HG03135 (cell line): ENCODE data around the gene PELI2.

ENCODE experiments used
- ATAC-seq: cut with Tn5 transposase; IDR thresholded peaks from one replicate; pipeline ENCODE4 v1.9.1; 2021; ENCODE audit warnings: mild to moderate bottlenecking, moderate library complexity; ENCODE audit not compliant: unreplicated experiment

Gene PELI2, protein sequence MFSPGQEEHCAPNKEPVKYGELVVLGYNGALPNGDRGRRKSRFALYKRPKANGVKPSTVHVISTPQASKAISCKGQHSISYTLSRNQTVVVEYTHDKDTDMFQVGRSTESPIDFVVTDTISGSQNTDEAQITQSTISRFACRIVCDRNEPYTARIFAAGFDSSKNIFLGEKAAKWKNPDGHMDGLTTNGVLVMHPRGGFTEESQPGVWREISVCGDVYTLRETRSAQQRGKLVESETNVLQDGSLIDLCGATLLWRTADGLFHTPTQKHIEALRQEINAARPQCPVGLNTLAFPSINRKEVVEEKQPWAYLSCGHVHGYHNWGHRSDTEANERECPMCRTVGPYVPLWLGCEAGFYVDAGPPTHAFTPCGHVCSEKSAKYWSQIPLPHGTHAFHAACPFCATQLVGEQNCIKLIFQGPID

DNA sequence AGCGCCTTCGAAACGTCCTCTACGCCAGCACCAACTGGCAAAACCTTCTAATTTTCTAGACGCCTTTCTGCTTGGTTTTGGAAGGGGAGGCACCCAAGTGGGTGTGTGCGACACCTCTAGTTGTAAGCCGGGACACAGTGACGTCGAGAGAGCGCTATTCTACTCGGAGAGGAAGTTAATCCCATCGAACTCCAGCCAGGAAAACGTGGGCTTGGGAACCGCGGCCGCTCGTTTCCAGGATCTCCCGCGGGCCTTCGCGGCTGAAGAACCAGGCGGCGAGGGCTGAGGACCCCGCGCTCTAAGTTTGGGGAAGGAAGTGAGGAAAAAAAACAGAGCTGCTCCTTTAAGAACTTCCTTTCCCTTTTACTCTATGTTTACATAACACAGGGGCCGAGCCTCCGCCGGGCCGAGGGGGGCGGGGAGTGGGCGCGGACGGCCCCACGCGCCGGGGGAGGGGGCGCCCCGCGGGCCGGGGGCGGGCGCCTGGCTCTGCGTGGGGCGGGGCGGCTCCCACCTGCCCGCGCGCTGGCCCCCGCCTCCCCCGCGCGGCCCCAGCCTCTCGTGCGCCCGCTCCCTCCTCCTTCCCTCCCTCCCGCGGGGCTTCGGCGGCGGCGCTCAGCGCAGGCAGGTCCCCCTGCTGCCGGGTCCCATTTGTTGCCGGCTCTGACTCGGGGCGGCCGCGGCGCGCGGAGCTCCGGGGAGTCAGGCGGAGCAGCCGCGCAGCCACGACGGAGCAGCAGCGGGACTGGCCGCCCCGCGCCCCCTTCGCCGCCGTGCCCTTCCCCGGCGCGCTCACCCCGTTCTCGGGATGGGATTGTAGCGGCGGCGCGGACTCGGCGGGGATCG is at the start of gene PELI2:
Gene PELI2, plus strand, starts transcription at position 647 of the 846 bp plus-strand sequence. CDS start 250 bp downstream, outside the sequence.
- peak; percentile 82 for ATAC-seq

DNA sequence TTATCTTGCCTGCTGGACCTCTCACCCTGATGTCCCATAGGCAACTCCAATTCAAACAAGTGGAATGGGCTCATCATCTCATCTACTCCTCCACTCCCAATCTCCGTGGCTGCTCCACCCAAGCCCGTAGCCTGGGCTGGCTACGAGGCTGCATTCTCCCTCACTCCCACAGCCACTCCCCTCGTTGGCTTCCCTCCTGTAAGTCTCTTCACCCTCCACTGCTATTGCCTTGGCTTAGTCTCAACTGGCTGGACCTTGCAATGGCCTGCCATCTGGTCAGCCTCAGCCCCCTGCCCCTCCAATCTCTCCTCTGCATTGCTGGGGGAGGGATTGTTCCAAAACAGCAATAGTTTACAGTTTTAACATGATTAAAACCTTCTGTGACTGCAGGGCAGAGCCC is 44.4 kb upstream of the PELI2 start:
- no peak for ATAC-seq

DNA sequence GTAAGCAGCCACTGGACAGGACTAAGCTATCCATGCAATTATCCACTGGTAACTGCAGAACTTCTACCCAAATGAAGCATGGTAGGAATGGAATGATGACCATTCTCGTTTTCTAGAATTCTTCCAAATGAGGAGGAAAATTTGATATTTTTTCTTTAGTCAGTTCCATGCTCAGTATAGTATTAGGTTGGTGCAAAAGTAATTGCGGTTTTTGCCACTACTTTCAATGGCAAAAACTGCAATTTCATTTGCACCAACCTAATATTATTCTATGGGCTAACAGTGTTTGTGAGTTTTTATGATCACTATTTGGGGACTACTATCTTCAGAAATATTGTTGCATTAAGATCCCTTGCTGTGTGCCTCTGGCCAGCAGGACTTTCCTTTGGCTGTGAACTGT is 42.9 kb upstream of the PELI2 start:
- ATAC-seq = no peak

DNA sequence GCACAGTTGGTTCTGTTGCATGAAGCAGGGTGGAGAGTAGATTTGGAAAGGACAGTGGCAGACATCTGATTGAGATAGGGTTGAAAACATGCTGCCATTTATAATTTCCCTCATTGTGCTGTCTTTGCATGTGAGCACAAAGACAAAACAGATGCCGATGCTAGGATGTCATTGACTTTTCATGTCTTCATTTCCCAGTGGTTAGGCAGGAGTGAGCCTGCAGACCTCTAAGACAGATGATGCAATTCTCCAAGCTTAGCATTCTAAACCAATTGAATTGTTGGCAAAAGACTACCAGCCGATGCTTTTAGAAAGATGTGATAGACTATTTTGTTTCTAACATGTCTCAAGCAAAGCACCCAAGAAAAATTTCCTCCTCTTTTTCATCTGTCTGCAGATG is 37.1 kb upstream of the PELI2 start:
- no peak for ATAC-seq

DNA sequence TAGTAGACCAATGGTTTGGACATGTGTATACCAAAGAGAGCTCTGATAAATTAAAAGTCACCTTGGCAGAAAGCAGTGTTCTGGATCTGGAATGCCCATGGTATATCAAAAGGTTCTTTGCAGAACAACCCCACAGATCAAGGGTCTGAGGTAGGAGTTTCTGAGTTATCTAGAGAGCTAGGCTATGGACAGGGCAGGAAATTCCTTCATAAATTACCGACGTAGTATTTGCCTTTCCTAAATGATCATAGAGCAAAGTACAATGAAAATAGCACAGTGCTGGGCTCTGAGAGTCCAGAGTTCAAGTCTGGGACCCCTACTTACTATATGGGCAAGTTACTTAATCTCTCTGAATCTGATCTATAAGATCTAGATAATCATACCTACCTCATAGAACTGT is 35.3 kb upstream of the PELI2 start:
- ATAC-seq = no peak

- ATAC-seq = no peak
Measured at GRCh38 chr14:56085471-56085870, 32.7 kb upstream of the PELI2 start.

DNA sequence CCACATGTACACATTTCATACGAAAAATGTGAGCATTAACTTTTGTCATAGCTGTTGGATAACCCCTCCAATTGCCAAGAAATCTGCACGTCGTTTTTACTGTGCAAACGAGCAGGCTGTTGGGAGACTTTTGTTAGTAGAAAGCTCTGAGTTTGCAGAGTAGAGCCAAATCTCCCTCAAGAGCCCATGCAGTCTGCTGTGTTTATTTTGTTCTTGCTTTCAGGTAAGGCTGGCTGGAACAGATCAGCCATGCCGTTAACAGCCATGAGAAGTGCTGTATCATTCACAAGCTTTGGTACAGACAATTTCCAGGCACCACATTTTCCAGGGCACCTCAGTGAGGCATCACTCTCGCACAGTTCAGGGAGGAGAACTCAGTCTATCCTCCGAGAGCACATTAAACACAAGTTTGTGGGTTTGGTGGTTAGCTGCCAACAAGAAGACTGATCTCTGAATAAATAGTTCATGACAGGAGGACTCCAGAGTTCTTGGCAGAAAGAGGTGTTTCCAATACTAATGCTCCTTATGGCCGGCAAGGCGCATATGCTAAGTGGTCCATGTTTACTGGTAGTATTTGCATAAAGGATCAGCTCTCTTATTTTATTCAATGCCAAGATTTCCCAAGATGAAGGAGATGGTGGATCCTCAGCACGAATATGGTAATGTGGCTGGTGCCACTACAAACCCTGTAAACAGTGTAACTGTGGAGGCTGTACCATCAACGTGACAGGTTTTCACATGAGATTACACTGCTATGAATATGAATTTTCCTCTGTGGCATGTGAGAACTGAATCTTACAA is 30.3 kb upstream of the PELI2 start:
- no peak for ATAC-seq

DNA sequence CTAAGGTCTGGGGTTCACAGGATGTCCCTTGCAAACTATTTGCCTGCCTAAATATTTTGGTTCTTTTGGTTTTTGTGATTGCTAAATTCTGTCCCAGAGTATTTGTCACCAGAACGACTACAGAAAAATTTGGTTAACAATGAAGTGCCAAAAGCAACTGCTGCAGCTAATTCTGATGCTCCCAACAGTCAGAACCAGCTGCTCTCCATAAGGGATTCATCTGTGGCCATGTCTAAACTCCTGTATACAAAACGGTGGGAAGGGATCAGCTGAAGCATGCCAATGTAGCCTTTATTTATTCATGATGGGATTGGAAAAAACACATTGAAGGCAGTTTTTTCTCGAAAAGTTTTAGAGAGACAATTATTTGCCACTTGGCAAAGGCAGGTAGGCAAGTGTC is 29.3 kb upstream of the PELI2 start:
- no peak for ATAC-seq

- no peak for ATAC-seq
Measured at GRCh38 chr14:56092763-56093162, 25.4 kb upstream of the PELI2 start.

DNA sequence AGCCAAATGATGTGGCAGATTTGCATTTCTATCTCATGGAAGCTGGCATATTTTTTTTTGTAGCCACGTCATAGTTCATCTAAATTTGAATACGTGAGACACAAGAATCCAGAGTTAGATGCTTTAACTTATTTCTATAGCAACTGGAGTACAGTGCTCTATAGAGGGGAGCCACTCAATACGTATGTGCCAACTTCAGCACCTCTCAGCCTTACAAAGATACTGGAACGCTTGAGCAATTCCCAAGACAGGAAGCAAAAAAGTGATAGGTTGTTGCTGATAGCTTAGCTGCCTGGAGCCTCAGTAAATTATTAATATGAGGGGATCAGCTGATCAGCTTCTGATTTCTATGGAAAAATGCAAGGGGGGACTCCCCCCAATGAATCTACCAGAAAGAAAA is 24.1 kb upstream of the PELI2 start:
- no peak for ATAC-seq

DNA sequence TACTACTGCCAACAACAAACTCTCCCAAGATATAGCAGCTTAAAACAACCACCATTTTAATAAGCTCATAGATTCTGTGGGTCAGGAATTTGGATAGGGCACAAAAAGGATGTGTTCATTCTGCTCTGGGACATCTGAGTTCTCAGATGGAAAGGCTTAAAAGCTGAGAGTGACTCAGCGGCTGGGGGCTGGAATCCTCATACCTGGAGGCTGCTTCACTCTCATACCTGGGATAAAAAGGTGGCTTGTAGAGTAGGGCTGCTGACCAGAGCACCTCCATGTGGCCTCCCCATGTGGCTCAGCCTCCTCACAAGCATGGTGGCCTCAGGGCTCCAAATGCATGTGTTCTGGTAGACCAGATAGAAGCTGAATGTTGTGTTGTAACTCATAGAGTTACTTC is 20.2 kb upstream of the PELI2 start:
- ATAC-seq = no peak

GRCh38 chr14:56099081-56099797 is 19.0 kb upstream of the PELI2 start:
- no peak for ATAC-seq

GRCh38 chr14:56100556-56100955 is 17.7 kb upstream of the PELI2 start:
- ATAC-seq = no peak

GRCh38 chr14:56102941-56103340 is 15.3 kb upstream of the PELI2 start:
- no peak for ATAC-seq

- no peak for ATAC-seq
Measured at GRCh38 chr14:56107615-56108014, 10.6 kb upstream of the PELI2 start.

DNA sequence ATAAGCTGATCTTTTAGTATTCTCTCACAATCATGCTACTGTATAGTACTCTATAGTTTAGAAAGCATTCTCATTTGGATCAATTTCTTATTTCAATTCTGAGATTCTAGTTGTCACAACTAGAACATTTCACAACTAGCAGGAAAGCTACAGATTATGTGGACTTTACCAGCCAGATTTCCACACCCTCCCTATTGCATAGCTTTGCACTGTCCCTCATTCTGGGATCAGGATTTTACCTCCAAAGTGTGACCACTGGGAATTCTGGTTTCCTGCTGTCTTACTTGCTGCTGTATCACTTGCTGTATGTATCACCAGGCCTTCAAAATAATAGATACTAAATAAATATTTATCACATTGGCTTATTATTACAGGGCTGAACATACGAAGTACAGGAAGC is 10.2 kb upstream of the PELI2 start:
- no peak for ATAC-seq

- ATAC-seq = no peak
Measured at GRCh38 chr14:56112781-56113180, 5.4 kb upstream of the PELI2 start.

- no peak for ATAC-seq
Measured at GRCh38 chr14:56115334-56115870, 2.8 kb upstream of the PELI2 start.

- ATAC-seq = no peak
Measured at GRCh38 chr14:56115976-56116893, 2.0 kb upstream of the PELI2 start.
